ENCODE measurements around the gene DAAM1. TPM values are rescaled to one million over a fixed set of nuclear protein-coding genes. Genes with fewer than 3 reads are reported as not detected.

The DAAM1 gene
- polyA plus RNA-seq, 1 donor (not counting 4 experiments of a cell fraction or from before 2014, with no cell fraction given), result 44.6 TPM

DNA sequence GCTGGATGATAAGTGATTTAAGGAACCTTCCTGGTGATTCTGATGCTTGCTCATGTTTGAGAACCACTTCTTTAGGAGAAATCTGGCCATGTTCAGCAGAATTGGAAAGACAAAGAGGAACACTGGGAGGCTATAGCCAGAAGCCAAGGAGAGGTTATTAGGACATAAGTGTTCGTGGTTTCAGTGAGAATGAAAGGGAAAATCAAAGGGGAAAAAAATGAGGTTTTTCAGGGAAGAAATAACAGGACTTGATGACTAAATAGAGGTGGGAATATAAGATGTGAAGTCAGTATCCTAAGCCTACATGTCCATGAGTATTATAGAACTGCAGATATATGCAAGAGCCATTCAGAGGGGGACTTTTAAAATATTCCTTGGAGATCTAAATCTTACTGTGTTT, 95.6 kb downstream of the DAAM1 start:
- no peak overlapping the region for H3K4me2 ChIP-seq (ENCODE audit: control insufficient read depth, extremely low read depth, insufficient read depth, low read depth, low read length)
- TF ChIP-seq EZH2 (IDR thresholded peaks at IDR 0.05; ENCODE audit: low read length), result no peak
- TF ChIP-seq, protein P1, sequence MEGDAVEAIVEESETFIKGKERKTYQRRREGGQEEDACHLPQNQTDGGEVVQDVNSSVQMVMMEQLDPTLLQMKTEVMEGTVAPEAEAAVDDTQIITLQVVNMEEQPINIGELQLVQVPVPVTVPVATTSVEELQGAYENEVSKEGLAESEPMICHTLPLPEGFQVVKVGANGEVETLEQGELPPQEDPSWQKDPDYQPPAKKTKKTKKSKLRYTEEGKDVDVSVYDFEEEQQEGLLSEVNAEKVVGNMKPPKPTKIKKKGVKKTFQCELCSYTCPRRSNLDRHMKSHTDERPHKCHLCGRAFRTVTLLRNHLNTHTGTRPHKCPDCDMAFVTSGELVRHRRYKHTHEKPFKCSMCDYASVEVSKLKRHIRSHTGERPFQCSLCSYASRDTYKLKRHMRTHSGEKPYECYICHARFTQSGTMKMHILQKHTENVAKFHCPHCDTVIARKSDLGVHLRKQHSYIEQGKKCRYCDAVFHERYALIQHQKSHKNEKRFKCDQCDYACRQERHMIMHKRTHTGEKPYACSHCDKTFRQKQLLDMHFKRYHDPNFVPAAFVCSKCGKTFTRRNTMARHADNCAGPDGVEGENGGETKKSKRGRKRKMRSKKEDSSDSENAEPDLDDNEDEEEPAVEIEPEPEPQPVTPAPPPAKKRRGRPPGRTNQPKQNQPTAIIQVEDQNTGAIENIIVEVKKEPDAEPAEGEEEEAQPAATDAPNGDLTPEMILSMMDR (optimal IDR thresholded peaks at IDR 0.05 in 1 of 3, IDR thresholded peaks at IDR 0.05 in 1 of 3, conservative IDR thresholded peaks at IDR 0.05 in 1 of 3; ENCODE audit: extremely low read depth in 1 of 3, insufficient read depth in 2 of 3, low read length in 3 of 3), result no peak

DNA sequence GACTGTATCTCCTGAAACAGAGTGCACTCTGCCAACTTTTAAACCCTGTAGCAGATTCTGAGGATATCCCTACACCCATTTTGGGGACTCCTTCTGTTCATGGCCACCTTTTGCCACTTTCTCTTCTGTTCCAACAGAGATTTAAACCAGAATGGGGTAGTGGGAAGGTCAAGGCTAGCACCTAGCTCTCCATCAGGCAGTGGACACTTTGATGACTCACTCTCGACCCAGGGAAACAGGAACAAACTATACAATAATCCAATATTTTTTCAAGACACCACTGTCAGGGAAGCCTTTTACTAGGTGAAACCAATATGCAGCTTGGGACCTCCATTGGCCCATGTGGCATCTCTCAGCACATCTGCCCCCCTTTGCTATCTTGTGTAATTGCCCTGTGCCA, 103.6 kb downstream of the DAAM1 start:
- H3K36me3 ChIP-seq (ENCODE audit: control insufficient read depth in 2 of 2, extremely low read depth in 1 of 2, insufficient read depth in 2 of 2, low read length in 2 of 2), result peaks cover 7 to 9% of the 10 kb centered on the region in 2 experiments
- H4K20me1 ChIP-seq (ENCODE audit: control insufficient read depth, extremely low read depth, insufficient read depth, low read length), result no peaks in the 10 kb centered on the region
- dilution Hi-C loops (cut with MboI; ENCODE audit: extremely low pct_ligation_motif_present, low sequenced_read_pairs), result no loop called here
- H3K27ac ChIP-seq (ENCODE audit: control insufficient read depth, insufficient read depth, low read length), result no peak overlapping the region
- no peaks in the 10 kb centered on the region for H3K27me3 ChIP-seq (ENCODE audit: control insufficient read depth, extremely low read depth, insufficient read depth, low read length)
- no peaks in the 10 kb centered on the region for H3K9me1 ChIP-seq (ENCODE audit: control insufficient read depth, extremely low read depth, insufficient read depth, low read length)
- H3K4me3 ChIP-seq (ENCODE audit: control insufficient read depth in 2 of 3, extremely low read depth in 1 of 3, insufficient read depth in 2 of 3, low read depth in 1 of 3, low read length in 3 of 3), result no peak overlapping the region
- TF ChIP-seq, protein P1 (optimal IDR thresholded peaks at IDR 0.05 in 1 of 3, IDR thresholded peaks at IDR 0.05 in 1 of 3, conservative IDR thresholded peaks at IDR 0.05 in 1 of 3; ENCODE audit: extremely low read depth in 1 of 3, insufficient read depth in 2 of 3, low read length in 3 of 3), result no peak
- no peak for TF ChIP-seq EZH2 (IDR thresholded peaks at IDR 0.05; ENCODE audit: low read length)
- no peaks in the 10 kb centered on the region for H3K79me2 ChIP-seq (ENCODE audit: control insufficient read depth, insufficient read depth, low read length)
- no peaks in the 10 kb centered on the region for H3K4me1 ChIP-seq (ENCODE audit: control insufficient read depth, extremely low read depth, insufficient read depth, low read length)
- H3K9me3 ChIP-seq (ENCODE audit: control insufficient read depth, low read depth, low read length), result no peaks in the 10 kb centered on the region
- no peak overlapping the region for H2AFZ ChIP-seq (ENCODE audit: control insufficient read depth, low read length)
- no peak overlapping the region for H3K4me2 ChIP-seq (ENCODE audit: control insufficient read depth, extremely low read depth, insufficient read depth, low read depth, low read length)
- no peak overlapping the region for H3K9ac ChIP-seq (ENCODE audit: control insufficient read depth, extremely low read depth, insufficient read depth, low read length)
- no peak for DNase-seq (ENCODE audit: low read depth, low spot score)
- FAIRE-seq, result no peak

More for the DNA sequence above, 95.6 kb downstream of the DAAM1 start:
- dilution Hi-C loops (cut with MboI; ENCODE audit: extremely low pct_ligation_motif_present, low sequenced_read_pairs), result no loop called here
- DNase-seq (ENCODE audit: low read depth, low spot score) (no peak), FAIRE-seq (no peak)
- Histone ChIP-seq H4K20me1 (ENCODE audit: control insufficient read depth, extremely low read depth, insufficient read depth, low read length) (no peaks in the 10 kb centered on the region), H3K27ac (ENCODE audit: control insufficient read depth, insufficient read depth, low read length) (no peak overlapping the region), H3K9ac (ENCODE audit: control insufficient read depth, extremely low read depth, insufficient read depth, low read length) (no peak overlapping the region), H3K4me1 (ENCODE audit: control insufficient read depth, extremely low read depth, insufficient read depth, low read length) (peaks cover 35% of the 10 kb centered on the region), H3K4me3 (ENCODE audit: control insufficient read depth in 2 of 3, extremely low read depth in 1 of 3, insufficient read depth in 2 of 3, low read depth in 1 of 3, low read length in 3 of 3) (no peak overlapping the region), H3K27me3 (ENCODE audit: control insufficient read depth, extremely low read depth, insufficient read depth, low read length) (no peaks in the 10 kb centered on the region), H3K9me1 (ENCODE audit: control insufficient read depth, extremely low read depth, insufficient read depth, low read length) (no peaks in the 10 kb centered on the region), H2AFZ (ENCODE audit: control insufficient read depth, low read length) (no peak overlapping the region), H3K36me3 (ENCODE audit: control insufficient read depth in 2 of 2, extremely low read depth in 1 of 2, insufficient read depth in 2 of 2, low read length in 2 of 2) (no peaks in the 10 kb centered on the region), H3K9me3 (ENCODE audit: control insufficient read depth, low read depth, low read length) (no peaks in the 10 kb centered on the region), H3K79me2 (ENCODE audit: control insufficient read depth, insufficient read depth, low read length) (no peaks in the 10 kb centered on the region)
